Islet of Langerhans (tissue), 1 donor: ENCODE results near the gene RAB27B.

ENCODE experiments used
- FAIRE-seq: peaks from one replicate; lab custom pipeline; 2011; peaks lifted over from hg19 to GRCh38; lab: Jason Lieb, UNC

RAB27B gene

DNA sequence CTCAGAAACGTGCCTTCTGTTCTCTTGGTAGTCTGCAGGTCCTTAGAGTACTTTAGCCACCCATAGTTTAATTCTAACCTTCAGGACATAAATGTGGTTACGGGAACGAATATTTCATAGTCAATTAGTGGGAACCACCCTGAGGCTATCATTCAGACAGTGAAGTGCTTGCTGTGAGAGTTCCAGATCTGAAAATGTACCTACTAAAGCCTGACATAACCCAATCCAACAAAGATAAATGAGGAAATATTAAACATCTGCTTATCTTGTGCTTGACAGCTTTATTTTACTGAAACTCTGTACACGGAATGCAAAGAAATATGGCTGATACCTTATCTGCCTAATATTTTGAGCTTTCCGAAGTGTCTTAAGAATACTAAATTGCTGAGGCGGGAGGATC, 43.0 kb downstream of the RAB27B start:
- no peak for FAIRE-seq

DNA sequence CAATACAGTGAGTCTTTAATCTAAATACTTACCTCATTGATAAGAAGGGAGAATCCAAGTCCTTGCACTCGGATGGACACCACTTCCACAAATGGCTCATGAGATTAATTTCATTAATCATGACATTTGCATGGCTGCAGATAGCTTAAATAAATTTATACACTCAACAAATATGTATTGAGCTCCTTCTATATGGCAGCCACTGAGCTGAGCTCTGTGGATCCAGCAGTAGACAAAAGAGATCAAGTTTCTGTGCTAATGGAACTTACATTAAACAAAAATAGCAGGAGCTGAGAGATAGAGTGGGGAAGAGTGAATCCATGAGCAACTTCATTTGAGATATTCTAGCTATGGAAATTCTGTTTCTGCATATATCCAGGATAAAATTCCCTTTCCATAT, 44.4 kb downstream of the RAB27B start:
- FAIRE-seq = no peak

DNA sequence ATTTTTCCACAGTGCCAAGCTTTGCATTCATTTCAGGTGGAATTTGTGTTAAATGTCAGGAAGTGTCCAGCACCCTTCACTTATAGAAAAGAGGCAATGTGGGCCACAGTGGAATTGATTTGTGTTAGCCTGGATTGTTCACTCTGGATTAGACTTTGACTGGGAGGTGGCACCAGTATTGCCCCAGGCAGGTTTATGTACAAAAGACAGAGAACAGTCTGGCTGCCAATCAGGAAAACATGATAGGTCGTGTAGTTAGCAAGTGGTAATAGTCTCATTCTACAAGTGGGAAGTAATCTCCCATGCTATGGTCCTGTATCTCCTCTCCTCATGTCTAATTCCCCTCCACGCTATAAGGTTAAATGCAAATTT, 45.6 kb downstream of the RAB27B start:
- FAIRE-seq = no peak

DNA sequence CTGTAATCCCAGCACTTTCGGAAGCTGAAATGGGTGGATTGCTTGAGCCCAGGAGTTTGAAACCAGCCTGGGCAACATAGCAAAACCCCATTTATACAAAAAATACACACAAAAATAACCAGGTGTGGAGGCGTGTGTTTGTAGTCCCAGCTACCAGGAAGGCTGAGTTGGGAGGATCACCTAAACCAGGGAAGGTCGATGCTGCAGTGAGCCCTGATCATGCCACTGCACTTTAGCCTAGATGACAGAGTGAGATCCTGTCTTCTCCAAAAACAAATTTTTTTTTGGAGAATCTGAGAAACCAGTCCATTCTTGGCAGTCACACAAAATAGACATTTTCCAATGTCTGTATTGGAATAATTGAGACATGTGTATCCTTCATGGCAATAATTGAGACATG, 46.8 kb downstream of the RAB27B start:
- FAIRE-seq = no peak

DNA sequence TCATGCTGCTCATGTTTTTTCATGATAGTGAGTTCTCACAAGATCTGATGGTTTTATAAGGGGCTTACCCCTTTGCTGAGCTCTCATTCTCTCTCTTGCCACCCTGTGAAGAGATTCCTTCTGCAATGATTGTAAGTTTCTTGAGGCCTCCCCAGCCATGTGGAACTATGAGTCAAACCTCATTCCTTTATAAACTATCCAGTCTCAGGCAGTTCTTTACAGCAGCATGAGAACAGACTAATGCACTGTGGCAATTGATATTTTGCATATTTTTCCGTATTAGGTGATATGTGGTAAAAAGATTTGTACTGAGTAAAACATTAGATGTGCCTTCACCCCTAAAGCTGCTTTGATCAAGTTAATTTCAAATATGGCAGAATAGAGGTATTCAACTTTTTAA, 48.8 kb downstream of the RAB27B start:
- FAIRE-seq = no peak

DNA sequence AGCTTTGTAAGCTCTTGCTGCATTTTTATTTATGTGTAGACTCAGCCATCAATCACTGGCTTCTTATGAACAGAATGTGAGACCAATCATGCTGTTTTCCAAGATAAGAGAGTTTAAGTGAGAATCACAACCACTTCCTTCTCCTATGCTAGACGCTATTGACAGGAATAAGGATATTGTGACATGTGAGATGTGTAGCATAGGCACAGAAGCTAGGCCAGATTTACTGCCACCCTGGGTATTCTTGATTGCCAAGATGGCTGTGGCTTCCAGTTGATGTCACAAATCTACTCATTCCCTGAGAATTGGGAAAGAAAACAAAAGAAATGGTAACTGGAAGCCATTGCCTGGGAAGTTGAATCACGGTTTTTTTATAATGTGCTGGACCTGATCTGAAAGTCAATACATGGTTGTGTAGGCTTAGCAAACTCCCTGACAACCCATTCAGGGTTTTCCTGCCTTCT, 49.9 kb downstream of the RAB27B start:
- FAIRE-seq = no peak

DNA sequence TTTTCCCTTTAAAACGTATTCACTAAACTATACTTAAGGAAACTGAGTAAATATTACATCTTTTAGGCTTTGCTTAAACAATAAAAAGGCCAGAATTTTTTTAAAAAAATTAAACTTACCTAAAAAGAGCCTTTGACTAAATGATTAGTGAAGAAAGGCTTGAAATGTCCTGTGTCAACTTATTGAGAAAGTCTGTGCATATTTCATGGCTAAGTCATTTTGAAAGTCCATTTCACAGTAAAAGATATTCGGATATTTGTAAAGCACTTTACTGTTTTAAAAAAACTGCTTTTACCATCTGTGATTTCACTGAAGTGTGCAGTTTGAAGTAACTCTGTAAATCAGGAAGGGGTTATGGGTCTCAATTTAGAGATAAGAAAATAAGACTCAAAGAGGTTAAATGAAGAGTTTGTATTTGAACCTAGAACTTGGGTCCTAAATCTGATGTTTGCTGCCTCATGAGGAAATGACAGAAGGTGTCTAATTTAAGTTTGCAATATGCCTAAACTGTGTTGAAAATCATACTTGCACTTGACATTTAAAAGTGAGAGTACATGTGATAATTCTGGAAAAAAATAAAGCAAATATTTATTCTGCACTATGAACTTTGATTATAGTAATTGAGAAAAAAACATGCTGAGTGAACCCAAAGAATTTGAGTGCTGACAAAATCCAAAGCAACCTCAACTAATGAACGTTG, 50.5 kb downstream of the RAB27B start:
- no peak for FAIRE-seq

DNA sequence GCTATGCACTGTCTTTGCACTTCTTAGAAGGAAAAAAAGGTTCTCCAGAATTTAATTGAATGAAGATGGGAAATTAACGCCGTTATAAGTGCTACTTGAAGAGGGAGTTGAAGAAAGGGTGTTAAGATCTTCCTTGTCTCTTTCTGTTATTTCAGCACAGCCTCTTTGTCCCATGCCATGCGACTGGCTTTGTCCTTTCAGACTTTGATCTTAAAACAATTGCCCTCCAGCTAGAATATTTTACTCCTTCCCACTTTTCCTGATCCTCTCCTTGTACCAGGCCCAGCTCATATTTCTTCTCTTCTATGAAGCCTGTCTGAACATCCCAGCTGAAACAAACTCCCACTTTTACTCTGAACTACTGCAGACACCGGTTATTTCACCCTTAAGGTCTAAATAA, 51.4 kb downstream of the RAB27B start:
- FAIRE-seq = no peak

DNA sequence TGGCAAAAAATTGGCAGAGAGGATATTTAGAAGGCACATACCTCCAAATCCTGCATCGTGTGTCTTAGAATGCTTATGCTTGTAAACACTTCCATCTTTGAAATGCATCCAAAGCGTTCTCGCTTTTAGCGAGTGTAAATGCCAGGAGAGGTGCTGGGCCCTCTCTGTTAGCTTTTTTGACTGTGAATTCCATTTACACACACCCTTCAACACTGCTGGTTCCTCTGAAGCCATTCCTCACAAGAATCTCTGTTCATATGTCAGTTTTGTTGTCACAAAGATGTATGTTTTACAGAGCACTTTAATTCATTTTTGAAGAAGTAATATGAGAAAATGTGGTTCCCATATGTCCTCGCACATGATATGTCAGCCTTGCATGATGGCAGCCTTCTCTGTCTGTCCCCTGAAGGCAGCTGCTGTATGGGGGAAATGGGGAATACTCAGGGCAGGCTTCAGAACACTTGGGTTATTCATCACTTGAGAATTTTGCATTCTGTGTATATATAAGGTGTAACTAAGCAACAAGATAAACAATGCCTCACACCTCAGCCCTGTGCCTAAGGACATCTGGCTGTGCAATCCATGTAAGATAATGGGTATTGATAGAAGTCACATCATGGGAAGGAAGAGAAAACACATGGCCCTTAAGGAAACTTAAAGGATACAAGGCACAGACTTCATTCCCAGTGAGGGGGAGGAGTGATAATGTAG, 52.3 kb downstream of the RAB27B start:
- no peak for FAIRE-seq

DNA sequence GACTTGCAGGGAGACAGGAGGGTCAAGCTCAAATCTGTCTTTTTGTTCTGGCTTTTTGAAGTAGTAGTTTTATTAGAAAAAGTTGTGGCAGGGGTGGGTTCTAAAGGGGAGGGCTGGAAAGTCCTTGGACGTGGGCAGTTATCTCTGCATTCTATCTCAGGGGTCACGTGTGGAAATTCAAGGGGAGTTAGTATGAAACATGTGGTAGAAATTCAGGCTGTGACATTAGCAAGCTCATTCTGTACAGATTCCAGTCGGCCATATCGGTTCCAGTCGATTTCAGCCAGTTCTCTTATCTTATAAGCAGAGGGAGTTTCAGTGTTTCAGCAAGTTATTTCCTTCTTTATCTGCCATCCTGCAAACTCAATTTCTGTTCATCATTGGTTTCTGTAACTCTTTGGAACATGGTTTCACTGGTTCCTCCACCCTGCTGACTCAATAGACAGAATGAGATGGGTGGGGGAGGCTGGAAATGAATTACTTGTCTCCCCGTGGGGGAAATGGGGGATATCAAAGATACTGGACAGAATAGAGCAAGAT, 53.0 kb downstream of the RAB27B start:
- no peak for FAIRE-seq

DNA sequence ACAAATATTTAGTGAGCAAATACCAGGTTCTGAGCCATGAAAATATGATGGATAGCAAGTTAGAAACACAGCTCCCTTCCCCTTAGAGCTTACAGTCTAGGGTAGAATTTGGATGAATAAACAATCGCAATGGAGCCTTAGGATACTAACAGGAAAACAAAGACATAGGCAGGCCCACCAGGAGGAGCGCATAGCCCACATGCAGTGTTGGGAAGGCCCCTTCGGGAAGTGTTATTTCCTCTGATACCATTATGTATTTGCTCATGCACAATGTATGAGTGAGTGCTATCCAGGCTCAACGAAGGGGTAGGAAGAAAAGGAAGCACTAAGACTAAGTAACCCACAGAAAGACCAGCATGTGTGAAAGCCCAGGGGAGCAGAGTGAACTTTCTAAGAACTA, 54.0 kb downstream of the RAB27B start:
- FAIRE-seq = no peak

DNA sequence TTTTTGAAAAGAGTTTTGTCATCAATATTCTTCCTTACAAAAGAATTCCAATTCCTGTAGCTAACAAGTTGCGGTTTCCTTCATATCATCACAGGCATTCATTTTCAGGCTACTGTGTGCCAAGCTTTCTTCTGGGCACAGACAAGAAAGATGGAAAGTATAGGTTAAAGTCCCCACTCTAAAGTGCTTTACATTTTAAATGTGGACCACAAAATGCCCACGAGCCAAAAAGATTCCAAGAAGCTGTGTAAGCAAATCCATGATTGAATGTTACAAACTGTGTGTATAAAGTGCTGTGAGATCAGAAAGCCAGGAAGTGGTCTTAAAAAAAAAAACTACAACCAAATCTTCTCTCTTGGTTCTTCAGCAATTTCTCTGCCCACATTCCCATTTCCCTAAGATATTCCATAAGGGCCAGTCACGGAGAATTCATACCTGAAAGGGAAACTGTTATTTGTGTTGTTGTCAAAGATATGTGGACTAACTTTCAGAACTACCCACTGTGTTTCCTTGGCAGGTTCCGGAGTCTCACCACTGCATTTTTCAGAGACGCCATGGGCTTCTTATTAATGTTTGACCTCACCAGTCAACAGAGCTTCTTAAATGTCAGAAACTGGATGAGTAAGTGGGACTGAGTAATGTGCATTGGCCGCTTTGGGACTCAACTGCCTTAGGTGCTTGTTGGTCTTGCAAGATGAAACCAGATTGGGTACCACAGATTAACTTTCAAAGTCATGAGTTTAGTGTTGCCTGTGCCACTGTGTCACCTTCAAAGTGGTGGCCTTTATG, 55.7 kb downstream of the RAB27B start:
- FAIRE-seq = no peak

DNA sequence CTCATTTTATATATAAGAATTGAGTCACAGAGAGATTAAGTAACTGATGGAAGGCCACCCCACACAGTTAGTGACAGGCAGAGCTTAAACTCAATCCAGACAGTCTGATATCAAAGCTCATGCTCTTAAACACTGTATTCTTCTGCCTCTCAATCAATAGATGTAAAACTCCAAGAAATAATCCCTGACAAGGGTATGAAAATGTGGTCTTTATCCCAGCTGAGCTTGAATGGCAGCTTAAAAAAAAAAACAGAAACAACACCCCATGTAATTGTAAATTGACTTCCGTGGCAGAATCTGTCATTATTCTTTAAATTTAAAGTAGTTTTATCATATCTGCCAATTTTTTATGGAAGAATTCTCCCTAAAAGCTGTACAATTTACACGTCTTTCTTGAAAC, 60.1 kb downstream of the RAB27B start:
- no peak for FAIRE-seq

DNA sequence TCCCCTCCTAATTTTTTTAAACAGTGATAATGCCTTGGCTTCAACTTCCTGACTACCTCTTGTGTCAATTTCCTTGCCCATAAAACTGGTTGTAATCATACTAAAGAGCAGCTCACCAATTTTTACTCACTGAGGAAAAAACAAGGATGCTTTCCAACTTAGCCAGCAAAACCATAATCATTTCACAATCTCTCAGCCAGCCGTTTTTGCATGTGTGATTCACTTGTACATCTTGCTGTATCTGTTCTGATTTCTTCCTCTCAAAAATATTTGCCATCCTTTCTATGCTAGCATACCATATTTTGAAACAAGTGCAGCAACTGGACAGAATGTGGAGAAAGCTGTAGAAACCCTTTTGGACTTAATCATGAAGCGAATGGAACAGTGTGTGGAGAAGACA, 60.7 kb downstream of the RAB27B start:
- no peak for FAIRE-seq

DNA sequence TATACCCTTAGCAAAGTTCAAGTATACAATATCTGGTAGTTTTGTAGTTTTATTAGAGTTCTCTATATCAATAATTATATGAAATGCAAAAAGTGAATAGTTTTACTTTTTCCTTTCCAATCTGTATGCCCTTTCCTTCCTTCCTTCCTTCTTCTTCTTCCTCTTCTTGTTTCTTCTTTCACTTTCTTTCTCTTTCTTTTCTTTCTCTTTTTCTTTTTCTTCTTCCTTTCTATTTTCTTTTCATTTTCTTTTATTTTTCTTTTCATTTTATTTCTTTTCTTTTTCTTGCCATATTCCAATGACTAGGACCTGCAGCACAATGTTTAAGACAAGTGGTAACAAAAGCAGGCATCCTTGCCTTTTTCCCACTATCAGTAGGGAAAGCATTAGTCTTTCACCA, 71.2 kb downstream of the RAB27B start:
- no peak for FAIRE-seq

DNA sequence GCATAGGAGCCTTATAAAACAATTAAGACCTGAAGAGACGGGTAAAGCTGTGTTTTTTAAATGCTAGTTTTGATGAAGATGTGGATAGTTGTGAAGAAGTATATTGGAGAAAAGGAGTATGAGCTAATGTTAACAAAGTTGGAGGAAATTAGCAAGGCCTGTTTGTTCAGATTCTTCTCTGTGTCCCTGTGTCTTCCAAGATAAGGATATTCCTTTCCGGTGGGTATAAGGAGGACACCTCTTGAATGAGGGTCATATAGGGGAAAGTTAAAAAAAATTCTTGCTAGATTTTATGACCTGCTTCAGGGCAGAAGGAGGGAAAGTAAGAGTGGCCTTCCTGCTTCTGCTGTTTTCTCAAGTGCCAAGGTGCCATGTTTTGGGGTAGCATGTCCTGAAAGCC, 72.0 kb downstream of the RAB27B start:
- no peak for FAIRE-seq

DNA sequence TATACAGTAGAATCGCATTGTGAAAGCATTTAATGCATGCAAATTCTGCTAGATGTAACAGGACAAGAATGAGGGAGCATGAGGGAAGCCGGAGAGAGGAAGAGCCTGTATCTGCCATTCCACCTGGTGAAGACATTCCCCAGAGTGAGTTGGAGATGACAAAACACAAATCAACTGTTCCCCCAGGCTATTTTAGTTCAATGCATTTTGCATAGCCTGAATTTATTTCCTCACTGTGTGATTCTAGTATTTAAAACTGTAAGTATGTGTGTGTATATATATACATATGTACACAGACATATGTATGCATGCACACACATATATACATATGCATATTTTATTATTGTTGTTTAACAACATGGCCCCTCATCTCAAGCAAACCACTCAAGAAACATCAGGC, 76.3 kb downstream of the RAB27B start:
- FAIRE-seq = no peak

DNA sequence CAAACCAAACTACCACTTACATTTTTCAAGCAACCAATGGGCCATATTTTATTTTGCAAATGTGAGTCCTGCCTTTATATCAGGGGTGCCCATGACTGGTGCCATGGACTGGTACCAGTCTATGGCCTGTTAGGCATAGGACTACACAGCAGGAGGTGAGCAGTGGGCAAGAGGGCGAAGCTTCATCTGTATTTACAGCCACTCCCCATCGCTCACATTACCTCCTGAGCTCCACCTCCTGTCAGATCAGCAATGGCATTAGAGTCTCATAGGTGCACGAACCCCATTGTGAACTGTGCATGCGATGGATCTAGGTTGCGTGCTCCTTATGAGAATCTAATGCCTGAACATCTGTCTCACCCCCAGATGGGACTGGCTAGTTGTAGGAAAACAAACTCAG, 77.4 kb downstream of the RAB27B start:
- no peak for FAIRE-seq

DNA sequence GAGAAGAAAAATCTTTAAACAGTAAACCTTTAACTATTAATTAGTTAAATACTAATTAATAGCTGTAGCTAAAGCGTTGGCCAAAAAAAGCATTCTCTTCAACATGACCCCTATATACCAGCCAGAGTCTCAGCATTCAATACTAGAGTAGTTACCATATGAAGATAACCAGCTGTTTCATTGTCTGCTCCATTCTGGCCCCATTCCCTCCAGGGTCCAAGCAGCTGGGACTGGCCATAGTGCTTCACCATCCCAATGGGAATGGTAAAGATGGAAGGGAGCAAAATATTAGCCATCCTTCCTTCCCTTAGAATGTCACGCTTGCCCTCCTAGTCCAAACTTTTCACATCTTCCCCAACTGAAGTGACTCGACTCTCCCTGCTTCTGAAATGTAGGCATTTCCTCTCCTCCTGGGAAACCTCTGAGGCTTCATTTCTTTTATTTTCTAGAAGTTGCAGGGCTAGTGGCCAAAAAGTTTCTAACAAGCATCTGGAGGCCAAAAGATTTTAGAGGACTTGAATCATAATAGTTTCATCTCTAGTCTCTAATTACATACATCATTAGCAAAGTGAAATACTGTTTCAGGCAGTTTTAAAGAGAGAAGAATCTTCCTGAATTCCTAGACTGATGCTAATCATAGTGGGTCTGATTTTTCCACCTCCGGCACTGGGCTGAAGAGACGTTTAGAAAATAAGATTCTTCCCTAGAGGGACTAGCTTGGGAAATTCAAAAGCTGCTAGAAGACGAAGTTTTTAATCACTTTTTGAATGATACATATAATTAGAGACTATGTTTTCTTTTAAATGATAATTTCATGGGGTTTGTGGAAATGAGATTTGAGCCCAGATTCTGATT, 78.3 kb downstream of the RAB27B start:
- no peak for FAIRE-seq

DNA sequence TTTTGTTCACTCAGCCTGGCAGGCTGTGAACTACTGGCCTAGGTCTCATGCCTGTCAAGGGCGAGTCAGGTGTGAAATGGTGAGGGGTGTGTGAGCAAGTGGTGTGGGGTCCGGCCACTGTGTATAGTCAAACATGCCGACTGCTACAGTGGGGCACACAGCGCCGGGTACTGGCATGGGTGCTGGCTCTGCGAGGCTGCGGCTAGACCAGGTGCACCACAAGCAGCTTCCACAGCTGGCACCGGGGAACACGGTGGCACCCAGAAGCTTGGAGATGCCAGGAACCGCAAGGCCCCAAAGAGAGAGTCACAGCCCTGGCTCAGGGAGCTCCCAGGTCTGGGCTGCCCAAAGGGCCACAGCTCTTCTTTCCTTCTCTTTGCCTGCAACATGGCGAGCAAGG, 81.3 kb downstream of the RAB27B start:
- no peak for FAIRE-seq

DNA sequence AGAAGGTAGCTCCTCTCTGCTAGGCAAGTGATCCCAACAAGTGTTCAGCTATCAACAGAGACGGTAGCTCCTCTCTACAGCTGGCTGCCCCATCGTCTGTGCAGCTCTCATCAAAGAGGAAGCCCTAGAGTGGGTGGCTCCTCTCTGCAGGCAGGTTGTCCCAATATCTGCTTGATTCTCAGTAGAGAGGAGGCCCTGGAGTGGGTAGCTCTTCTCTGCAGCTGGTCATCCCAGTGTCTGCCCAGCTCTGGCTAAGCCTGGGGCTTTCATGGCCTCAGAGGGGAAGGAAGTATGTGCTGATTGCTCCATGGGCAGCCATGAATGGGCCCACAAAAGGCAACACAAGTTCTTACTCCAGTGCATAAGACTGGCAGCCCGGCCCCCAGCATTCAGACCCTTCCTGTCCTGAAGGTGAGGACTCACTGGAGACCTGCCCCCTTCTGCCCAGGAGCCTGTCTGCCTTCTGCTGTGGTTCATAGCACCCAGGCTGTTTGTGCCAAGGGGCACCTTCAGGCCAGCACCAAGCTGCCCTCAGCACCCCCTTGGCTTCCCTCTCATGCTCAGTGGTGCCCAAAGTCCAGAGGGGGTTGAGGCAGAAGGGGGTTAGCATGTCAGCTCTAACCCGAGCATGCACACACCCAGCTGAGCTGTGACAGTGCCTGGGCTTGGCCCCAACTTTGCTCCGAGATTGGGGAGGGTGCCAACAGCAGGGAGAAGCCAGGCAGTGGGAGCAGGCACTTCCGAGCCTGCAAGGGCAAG, 82.1 kb downstream of the RAB27B start:
- no peak for FAIRE-seq
